Activated CD8-positive, alpha-beta memory T cell treated with anti-CD3 and anti-CD28 coated beads, Interleukin-2, amount 10 ng/mL, durations not matched to agents 7 days and 5 days (primary cell): Measurements from ENCODE around the gene VPS33B. TPM values are rescaled to one million over a fixed set of nuclear protein-coding genes. Genes with fewer than 3 reads are reported as not detected.

Experiments
- ATAC-seq: fragments of 150-1000 bp; cut with Tn5 transposase; one replicate; pipeline ENCODE4 v1.10.0; 2021; ENCODE audit warnings: moderate library complexity
- CTCF ChIA-PET: fragments of 350-600 bp; sonication (Branson Sonifier 250); formaldehyde crosslinking; loops from one replicate; lab custom pipeline; 2021; ENCODE audit warnings: antibody characterized with exemption; lab: Charles Lee
- DNase-seq: peaks from one replicate; pipeline ENCODE4 v3.0.0-alpha.2; 2020
- H3K27ac Mint-ChIP-seq: one replicate; pipeline ENCODE4 v1.8.0; 2021; ENCODE audit warnings: mild to moderate bottlenecking, mixed read lengths
- H3K27me3 Mint-ChIP-seq: one replicate; pipeline ENCODE4 v1.8.0; 2021; ENCODE audit warnings: mixed read lengths
- H3K36me3 Mint-ChIP-seq: one replicate; pipeline ENCODE4 v1.8.0; 2021; ENCODE audit warnings: mild to moderate bottlenecking, mixed read lengths
- H3K4me1 Mint-ChIP-seq: one replicate; pipeline ENCODE4 v1.8.0; 2021; ENCODE audit warnings: mixed read lengths
- H3K4me3 Mint-ChIP-seq: one replicate; pipeline ENCODE4 v1.8.0; 2021; ENCODE audit warnings: mild to moderate bottlenecking, moderate library complexity, mixed read lengths
- H3K9me3 Mint-ChIP-seq: one replicate; pipeline ENCODE4 v1.8.0; 2022; ENCODE audit warnings: low read depth, mixed read lengths
- total RNA-seq, 2 experiments: library from RNA; stranded (reverse); gene quantifications; one replicate each; pipeline ENCODE4 v1.2.3, GENCODE V29; 2021

The VPS33B gene
- total RNA-seq, 2 experiments from 2014 or later = 19.5 to 24.1 TPM

GRCh38 chr15:90960298-90961091, 61.9 kb downstream of the VPS33B start:
- H3K27ac Mint-ChIP-seq = no peak overlapping the region
- peaks cover 41% of the 10 kb centered on the region for H3K36me3 Mint-ChIP-seq

DNA sequence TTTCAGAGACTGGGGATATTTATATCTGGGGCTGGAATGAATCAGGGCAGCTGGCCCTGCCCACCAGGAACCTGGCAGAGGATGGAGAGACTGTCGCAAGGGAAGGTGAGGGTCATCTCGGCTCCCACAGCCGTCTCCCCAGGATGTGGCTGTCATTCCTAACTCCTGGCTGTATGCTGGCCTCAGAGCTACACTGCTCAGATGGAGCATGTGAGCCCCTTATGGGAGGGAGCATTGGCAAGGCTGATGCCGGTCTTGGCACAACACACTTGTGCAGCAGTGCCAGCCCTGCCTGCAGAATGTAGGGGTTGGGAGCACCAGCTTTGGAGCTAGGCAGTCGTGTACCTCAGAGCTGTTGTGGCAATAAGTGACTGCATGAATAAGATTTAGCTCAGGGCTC, 62.5 kb downstream of the VPS33B start:
- CTCF ChIA-PET = interaction anchor here (1.4 to 2.1 kb wide), 4 partner anchors 28 to 90 kb away, joined by 4 to 6 read pairs (median 4); no protein-coding TSS in a partner anchor
- Mint-ChIP-seq H3K9me3 (no peaks in the 10 kb centered on the region), H3K4me3 (no peak overlapping the region), H3K27me3 (no peaks in the 10 kb centered on the region), H3K4me1 (peaks cover 16% of the 10 kb centered on the region), H3K36me3 (peaks cover 37% of the 10 kb centered on the region), H3K27ac (no peak overlapping the region)
- DNase-seq (no peak), ATAC-seq (no peak)

More at GRCh38 chr15:90960298-90961091, 61.9 kb downstream of the VPS33B start:
- ATAC-seq (no peak), DNase-seq (no peak)
- no peaks in the 10 kb centered on the region for H3K9me3 Mint-ChIP-seq
- H3K4me3 Mint-ChIP-seq = no peak overlapping the region
- CTCF ChIA-PET = interaction anchor here (0.9 to 2.1 kb wide), 4 partner anchors 18 to 89 kb away, joined by 3 to 6 read pairs (median 4); no protein-coding TSS in a partner anchor
- no peaks in the 10 kb centered on the region for H3K27me3 Mint-ChIP-seq
- H3K4me1 Mint-ChIP-seq = peaks cover 17% of the 10 kb centered on the region

DNA sequence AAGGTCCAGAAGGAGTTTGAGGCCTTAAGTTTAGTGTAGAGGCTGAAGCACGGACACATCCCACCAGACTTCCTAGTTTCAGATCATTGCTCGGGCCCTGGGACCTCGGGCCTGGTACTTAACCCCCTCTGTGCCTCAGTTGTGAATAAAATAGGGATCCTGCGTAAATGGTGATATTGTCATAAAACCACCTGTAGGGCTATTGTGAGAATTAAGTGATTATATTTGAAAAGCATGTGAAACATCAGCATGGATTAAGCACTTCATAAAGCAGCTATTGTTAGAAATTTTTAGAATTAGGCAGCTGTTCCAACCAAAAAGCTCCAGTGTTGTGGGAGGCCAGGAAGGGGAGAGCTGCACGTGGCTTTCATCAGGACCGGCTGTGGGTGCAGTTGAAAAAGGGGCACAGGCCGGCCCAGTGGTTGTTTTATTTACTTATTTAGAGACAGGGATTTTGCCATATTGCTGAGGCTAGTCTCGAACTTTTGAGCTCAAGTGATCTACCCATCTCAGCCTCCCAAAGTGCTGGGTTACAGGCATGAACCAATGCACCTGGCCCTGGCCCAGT, 63.3 kb downstream of the VPS33B start:
- DNase-seq (no peak), ATAC-seq (no peak)
- H3K36me3 Mint-ChIP-seq = peaks cover 37% of the 10 kb centered on the region
- H3K27ac Mint-ChIP-seq = peak overlapping the region; percentile 11
- H3K4me3 Mint-ChIP-seq = no peak overlapping the region
- no peaks in the 10 kb centered on the region for H3K9me3 Mint-ChIP-seq
- CTCF ChIA-PET = interaction anchor here (1.6 to 3.5 kb wide), 4 partner anchors 13 to 74 kb away, joined by 4 to 16 read pairs (median 4); no protein-coding TSS in a partner anchor
- H3K27me3 Mint-ChIP-seq = no peaks in the 10 kb centered on the region
- H3K4me1 Mint-ChIP-seq = peaks cover 19% of the 10 kb centered on the region

GRCh38 chr15:90957791-90958190, 64.6 kb downstream of the VPS33B start:
- peak overlapping the region; percentile 14 for H3K27ac Mint-ChIP-seq
- no peaks in the 10 kb centered on the region for H3K27me3 Mint-ChIP-seq
- H3K36me3 Mint-ChIP-seq = peaks cover 35% of the 10 kb centered on the region
- no peaks in the 10 kb centered on the region for H3K9me3 Mint-ChIP-seq
- ATAC-seq = no peak
- CTCF ChIA-PET = interaction anchor here (1.0 to 6.7 kb wide), 17 partner anchors 8 to 314 kb away, joined by 3 to 101 read pairs (median 12); partner anchors contain the start of genes HDDC3, UNC45A and VPS33B
- DNase-seq = no peak
- H3K4me3 Mint-ChIP-seq = peak overlapping the region; percentile 61
- peaks cover 23% of the 10 kb centered on the region for H3K4me1 Mint-ChIP-seq

DNA sequence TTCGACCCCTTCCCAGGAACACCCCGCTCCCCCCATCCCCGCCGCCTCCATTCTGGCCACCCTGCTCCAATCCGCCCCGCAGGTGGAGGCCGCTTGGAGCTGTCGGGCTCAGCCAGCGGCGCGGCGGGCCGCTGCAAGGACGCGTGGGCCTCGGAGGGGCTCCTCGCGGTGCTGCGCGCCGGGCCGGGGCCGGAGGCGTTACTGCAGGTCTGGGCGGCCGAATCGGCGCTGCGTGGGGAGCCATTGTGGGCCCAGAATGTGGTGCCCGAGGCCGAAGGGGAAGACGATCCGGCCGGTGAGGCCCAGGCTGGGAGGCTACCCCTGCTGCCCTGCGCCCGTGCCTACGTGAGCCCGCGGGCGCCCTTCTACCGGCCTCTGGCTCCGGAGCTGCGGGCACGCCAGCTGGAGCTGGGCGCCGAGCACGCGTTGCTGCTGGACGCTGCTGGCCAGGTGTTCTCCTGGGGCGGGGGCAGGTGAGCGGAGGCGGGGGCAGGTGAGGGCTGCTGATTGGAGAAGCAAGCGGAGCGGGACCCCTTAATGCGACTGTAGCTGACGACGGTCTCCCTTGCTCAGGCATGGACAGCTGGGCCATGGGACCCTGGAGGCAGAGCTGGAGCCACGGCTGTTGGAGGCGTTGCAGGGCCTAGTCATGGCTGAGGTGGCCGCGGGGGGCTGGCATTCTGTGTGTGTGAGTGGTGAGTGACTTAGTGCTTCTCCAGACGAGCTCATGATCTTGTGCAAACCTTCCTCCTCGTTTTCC, 65.2 kb downstream of the VPS33B start:
- Mint-ChIP-seq H3K36me3 (peaks cover 37% of the 10 kb centered on the region), H3K4me1 (peaks cover 23% of the 10 kb centered on the region), H3K27ac (peak overlapping the region; percentile 14), H3K4me3 (peak overlapping the region; percentile 86), H3K27me3 (no peaks in the 10 kb centered on the region), H3K9me3 (no peaks in the 10 kb centered on the region)
- ATAC-seq = no peak
- DNase-seq = no peak
- CTCF ChIA-PET = interaction anchor here (0.5 to 6.7 kb wide), 38 partner anchors 9 to 375 kb away, joined by 3 to 101 read pairs (median 5); partner anchors contain the start of genes BLM, HDDC3, UNC45A and VPS33B

GRCh38 chr15:90956274-90957030, 65.9 kb downstream of the VPS33B start:
- DNase-seq = peak; percentile 75
- ATAC-seq = no peak
- peaks cover 37% of the 10 kb centered on the region for H3K36me3 Mint-ChIP-seq

GRCh38 chr15:90955624-90956273, 66.6 kb downstream of the VPS33B start:
- CTCF ChIA-PET = interaction anchor here (0.7 to 6.7 kb wide), 35 partner anchors 9 to 373 kb away, joined by 3 to 101 read pairs (median 5); partner anchors contain the start of genes BLM, HDDC3, UNC45A and VPS33B
- DNase-seq (no peak), ATAC-seq (no peak)
- peak overlapping the region; percentile 86 for H3K4me3 Mint-ChIP-seq
- no peaks in the 10 kb centered on the region for H3K27me3 Mint-ChIP-seq
- peaks cover 21% of the 10 kb centered on the region for H3K4me1 Mint-ChIP-seq
- peaks cover 36% of the 10 kb centered on the region for H3K36me3 Mint-ChIP-seq
- H3K9me3 Mint-ChIP-seq = no peaks in the 10 kb centered on the region
- H3K27ac Mint-ChIP-seq = peak overlapping the region; percentile 95

More at GRCh38 chr15:90956274-90957030, 65.9 kb downstream of the VPS33B start:
- Mint-ChIP-seq H3K4me3 (peak overlapping the region; percentile 86), H3K27ac (peak overlapping the region; percentile 95), H3K9me3 (no peaks in the 10 kb centered on the region), H3K4me1 (peaks cover 21% of the 10 kb centered on the region), H3K27me3 (no peaks in the 10 kb centered on the region)
- CTCF ChIA-PET = interaction anchor here (0.5 to 6.7 kb wide), 39 partner anchors 9 to 374 kb away, joined by 3 to 101 read pairs (median 5); partner anchors contain the start of genes BLM, HDDC3, UNC45A and VPS33B

DNA sequence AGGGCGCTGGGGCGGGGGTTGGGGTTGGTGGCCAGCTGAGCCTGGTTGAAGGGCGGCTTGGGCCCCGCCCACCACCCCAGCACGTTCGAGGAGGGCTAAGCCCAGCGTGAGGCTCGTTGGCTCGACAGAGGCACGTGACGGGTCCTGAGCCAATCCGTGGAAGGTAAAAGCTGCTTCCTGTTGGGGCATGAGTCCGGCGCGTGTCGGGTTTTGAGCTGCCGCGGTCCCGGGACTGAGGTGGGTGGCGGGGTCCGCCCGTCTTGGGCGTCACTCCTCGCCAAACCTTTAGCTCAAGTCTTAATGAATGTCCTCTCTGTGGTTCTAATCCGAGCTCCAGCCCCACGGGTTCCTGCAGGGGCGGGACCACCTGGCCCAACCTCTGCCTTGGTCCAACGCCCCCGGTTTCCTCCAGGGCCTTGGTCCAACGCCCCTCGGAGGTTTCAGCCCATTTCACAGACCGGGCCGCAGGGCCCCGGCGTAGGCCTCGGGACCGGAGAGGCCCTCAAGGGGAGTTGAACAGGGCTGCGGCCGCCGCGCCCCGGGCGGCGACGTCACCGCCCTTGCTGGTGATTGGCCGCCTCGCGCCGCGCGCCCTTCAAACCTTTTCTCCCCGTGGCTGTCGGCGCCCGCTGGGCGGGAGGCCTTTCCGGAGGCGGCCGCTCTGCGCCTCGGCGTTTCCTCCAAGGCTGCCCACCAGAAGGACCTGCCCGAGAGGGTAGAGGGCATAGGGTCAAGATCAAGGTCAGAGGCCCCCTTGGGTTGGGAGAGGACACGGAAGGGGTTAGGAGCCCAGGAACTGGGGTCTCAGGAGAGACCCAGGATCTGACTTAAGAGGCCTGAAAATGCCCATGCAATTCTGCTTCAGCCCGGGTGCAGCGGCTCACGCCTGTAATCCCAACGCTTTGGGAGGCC, 67.4 kb downstream of the VPS33B start, which contains the start of gene RCCD1:
Gene RCCD1 (plus strand): TSS at position 173 of the 912 bp plus-strand sequence. CDS start 1,851 bp downstream, outside the sequence.
- Mint-ChIP-seq H3K36me3 (peaks cover 41% of the 10 kb centered on the region), H3K27ac (peak within 1 kb of the TSS; percentile 95), H3K27me3 (no peaks in the 10 kb centered on the region), H3K4me1 (peaks cover 21% of the 10 kb centered on the region), H3K4me3 (peak within 1 kb of the TSS; percentile 86), H3K9me3 (no peaks in the 10 kb centered on the region)
- DNase-seq (peak; percentile 97), ATAC-seq (peak; percentile 94)
- CTCF ChIA-PET = interaction anchor here (0.9 to 6.7 kb wide), 15 partner anchors 8 to 317 kb away, joined by 3 to 101 read pairs (median 9); partner anchors contain the start of genes HDDC3, UNC45A and VPS33B

DNA sequence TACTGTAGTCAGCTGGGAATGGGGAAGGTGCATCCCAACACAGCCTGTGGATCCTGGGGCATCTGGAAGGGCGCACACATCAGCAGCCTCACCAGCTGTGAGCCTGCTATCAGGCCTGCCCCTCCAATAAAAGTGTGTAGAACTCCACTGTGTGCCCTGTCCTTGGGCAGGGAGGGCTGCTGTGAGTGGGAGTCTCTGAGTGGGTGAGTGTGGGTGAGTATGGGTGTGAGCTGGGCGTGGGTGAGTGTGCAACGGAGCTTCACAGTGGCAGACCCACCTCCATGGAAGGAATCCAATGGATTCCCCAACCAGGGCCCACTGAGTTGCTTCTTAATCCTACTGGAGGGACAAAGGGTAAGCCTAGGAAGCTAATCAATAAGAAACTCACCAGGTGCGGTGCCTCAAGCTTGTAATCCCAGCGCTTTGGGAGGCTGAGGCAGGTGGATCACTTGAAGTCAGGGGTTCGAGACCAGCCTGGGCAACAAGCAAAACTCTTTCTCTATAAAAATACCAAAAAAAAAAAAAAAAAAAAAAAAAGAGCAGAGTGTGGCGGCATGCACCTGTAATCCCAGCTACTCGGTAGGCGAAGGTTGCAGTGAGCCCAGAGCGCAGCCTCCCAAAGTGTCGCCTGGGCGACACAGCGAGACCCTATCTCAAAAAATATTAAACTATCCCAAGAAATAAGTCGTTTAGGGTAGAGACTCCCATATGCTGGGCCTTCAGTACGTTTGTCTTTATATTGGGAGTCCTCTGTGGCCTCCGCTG, 68.3 kb downstream of the VPS33B start:
- Mint-ChIP-seq H3K27ac (peak overlapping the region; percentile 95), H3K9me3 (no peaks in the 10 kb centered on the region), H3K4me1 (peaks cover 21% of the 10 kb centered on the region), H3K4me3 (peak overlapping the region; percentile 86), H3K36me3 (peaks cover 44% of the 10 kb centered on the region), H3K27me3 (no peaks in the 10 kb centered on the region)
- ATAC-seq = no peak
- DNase-seq = no peak
- CTCF ChIA-PET = interaction anchor here (0.9 to 6.7 kb wide), 5 partner anchors 20 to 79 kb away, joined by 3 to 101 read pairs (median 4); partner anchors contain the start of genes HDDC3 and UNC45A

DNA sequence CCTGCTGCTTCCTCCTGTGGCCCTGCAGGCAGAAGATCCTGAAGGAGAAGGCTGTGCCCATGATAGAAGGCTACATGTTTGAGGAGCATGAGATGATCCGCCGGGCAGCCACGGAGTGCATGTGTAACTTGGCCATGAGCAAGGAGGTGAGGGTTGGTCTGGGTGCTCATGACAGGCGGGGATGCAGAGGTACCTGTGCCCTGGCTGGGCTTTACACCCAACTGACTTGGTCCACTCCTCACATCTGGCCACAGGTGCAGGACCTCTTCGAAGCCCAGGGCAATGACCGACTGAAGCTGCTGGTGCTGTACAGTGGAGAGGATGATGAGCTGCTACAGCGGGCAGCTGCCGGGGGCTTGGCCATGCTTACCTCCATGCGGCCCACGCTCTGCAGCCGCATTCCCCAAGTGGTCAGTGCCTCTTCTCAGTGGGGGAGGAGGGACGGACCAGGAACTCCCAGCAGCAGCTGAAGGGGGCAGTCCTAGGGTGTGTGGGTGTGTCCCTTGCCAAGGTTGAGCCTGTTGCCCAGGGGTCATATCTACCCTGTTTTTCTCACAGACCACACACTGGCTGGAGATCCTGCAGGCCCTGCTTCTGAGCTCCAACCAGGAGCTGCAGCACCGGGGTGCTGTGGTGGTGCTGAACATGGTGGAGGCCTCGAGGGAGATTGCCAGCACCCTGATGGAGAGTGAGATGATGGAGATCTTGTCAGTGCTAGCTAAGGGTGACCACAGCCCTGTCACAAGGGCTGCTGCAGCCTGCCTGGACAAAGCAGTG, 69.3 kb downstream of the VPS33B start:
- H3K27ac Mint-ChIP-seq = no peak overlapping the region
- H3K9me3 Mint-ChIP-seq = no peaks in the 10 kb centered on the region

More for the DNA sequence above, 69.3 kb downstream of the VPS33B start:
- Mint-ChIP-seq H3K36me3 (peaks cover 47% of the 10 kb centered on the region), H3K4me3 (no peak overlapping the region), H3K4me1 (peaks cover 21% of the 10 kb centered on the region), H3K27me3 (no peaks in the 10 kb centered on the region)
- DNase-seq = no peak
- ATAC-seq = no peak
- CTCF ChIA-PET = interaction anchor here (1.0 to 6.7 kb wide), 2 partner anchors 19 to 97 kb away, joined by 3 to 101 read pairs; partner anchors contain the start of genes HDDC3 and UNC45A
